IPS-18c (cell line): Measurements from ENCODE around the gene PPP1R2C.

ENCODE experiments used
- H3K4me3 ChIP-seq: 2 replicates; pipeline ENCODE4 v1.7.0; 2013; ENCODE audit warnings: low read depth, mild to moderate bottlenecking, low read length, moderate library complexity; ENCODE audit not compliant: insufficient read depth
- H3K9me3 ChIP-seq: one replicate; pipeline ENCODE4 v1.6.1; 2013; ENCODE audit warnings: mild to moderate bottlenecking, low read length, moderate library complexity; ENCODE audit not compliant: control insufficient read depth, insufficient read depth

PPP1R2C gene

DNA sequence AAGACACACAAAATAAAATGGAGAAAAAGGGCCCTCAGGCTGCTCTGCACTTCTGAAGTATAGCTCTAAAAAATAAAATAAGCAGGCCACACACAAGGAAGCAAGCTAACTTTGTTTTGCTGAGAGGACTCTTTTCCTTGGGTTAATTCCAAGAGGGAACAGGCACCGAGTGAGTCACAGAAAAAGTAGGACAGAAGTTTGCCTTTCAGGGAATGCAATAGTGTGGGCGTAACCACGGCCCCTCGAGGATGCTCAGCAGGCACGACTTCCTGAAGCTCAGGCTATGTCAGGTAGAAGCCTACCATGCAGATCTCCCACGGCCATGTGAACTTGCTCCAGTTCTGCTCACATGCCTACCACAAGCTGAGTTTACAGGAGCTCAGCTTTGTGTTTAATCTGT is 22.1 kb downstream of the PPP1R2C start:
- peaks cover 2% of the 10 kb centered on the region for H3K9me3 ChIP-seq

DNA sequence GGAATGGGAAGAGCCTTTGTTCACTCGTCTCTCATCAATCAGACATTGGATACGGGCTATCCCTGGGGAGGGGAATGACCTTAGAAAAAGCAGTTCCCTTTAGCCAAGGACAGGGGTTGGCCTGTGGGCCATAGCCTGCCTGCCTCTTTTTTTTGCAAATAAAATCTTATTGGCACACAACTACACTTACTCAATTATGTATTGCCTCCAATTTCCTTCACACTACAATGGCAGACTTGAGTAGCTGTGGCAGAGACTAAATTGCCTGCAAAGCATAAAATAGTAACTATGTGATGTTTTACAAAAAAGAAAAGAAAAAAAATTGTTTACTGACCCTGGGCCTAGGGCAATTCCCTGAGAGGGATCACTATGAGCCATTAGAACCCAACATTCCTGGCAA is 23.4 kb downstream of the PPP1R2C start:
- H3K4me3 ChIP-seq, result no peak overlapping the region
- peaks cover 2% of the 10 kb centered on the region for H3K9me3 ChIP-seq

More for the DNA sequence above, 22.1 kb downstream of the PPP1R2C start:
- H3K4me3 ChIP-seq, result no peak overlapping the region

DNA sequence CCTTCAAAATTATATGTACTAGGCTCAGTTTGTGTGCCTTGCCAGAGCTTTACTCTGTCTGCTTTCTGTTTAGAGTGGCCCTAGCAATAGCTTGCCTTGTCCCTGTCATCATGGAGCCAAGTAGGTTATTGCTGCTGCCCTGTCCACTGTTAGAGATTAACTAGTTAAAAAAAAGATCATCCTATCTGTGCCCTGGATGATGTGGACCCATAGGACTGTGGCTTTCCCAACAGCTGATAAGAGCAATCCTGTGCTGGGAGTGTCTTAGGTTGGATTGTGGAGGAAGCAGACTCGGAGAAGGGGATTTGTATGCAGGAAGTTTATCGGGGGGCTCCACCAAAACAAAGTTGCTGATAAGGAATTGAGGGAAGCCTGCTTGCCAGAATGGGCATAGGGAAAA is 23.8 kb downstream of the PPP1R2C start:
- peaks cover 2% of the 10 kb centered on the region for H3K9me3 ChIP-seq
- H3K4me3 ChIP-seq, result no peak overlapping the region

DNA sequence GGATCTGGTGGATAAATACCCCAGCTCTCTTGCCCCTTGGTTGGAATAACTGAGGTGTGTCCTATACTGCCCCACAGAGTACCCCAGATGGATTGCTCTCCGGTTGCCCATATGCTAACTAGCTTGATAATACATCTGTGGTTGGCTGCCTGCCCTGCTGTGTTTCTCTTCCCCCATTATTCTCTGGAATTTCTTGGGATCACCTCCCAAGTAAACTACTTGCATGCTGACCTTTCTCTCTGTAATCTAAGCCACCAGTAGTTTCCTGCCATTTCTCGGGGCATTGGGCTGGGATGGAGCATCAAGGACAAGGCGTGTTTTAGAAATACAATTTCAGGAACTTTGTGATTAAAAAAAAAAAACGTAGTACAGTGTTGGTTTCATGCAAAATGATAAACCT is 25.2 kb downstream of the PPP1R2C start:
- H3K4me3 ChIP-seq, result no peak overlapping the region
- no peaks in the 10 kb centered on the region for H3K9me3 ChIP-seq

DNA sequence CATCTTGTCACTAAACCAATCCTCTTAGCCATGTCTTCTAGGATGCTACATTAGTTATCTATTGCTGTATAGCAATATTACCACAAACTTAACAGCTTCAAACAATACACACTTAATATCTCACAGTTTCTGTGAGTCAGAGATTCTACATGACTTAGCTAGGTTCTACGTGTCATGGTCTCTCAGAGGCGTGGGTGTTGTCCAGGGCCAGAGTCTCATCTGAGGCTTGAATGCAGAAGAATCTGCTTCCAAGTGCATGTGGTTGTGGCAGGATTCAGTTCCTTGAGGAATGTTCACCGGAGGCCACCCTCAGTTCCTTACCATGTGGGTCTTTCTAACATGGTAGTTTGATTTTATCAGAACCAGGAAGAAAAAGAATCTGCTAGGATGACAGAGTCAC is 26.4 kb downstream of the PPP1R2C start:
- Histone ChIP-seq H3K9me3 (no peaks in the 10 kb centered on the region), H3K4me3 (no peak overlapping the region)

DNA sequence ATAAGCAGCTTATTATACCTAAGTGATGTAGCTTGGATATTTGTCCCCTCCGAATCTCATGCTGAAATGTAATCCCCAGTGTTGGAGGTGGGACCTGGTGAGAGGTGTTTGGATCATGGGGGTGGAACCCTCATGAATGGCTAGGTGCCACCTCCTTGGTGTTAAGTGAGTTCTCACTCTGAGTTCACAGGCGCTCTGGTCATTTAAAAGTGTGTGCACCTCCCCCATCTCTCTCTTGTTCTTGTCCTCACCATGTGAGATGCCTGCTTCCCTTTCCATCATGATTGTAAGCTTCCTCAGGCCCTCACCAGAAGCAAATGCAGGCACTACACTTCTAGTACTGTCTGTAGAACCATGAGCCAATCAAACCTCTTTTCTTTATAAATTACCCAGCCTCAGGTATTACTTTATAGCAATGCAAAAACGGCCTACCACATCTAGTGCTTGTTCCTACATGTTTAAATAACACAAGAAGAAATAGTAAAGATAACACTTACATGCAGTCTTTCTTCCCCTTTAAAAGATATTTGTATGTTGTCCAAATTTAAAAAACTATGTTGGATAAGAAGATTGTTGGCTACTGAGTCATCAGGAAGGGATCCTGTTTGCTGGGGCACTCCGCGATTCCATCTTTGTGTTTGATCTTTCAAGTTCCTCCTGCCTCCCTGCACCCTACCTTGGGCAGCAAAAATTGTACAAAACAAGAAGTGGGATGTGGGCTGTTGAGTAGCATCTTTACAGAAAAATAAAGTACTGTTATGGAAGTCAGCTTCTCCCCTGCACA is 29.7 kb downstream of the PPP1R2C start:
- H3K4me3 ChIP-seq, result no peak overlapping the region
- no peaks in the 10 kb centered on the region for H3K9me3 ChIP-seq

DNA sequence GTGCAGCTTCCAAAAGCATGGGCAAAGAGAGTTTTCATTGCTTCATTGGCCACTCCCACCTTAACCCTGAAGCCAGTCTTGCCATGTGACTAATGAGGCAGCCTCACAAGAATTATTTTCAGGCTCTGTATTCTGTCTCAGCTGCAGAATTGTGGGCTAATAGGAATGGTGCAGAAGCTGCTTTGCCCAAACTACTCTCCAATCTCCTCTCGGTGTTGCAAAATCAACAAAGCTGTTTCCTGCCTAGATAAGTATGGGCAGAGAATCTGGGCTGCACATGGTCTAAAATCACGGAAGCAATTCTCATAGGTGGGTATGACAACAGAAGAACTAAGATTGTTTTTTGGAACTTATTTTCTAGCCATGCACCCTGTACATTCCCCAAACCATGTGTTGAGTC is 31.4 kb downstream of the PPP1R2C start:
- no peaks in the 10 kb centered on the region for H3K9me3 ChIP-seq
- H3K4me3 ChIP-seq, result no peak overlapping the region

DNA sequence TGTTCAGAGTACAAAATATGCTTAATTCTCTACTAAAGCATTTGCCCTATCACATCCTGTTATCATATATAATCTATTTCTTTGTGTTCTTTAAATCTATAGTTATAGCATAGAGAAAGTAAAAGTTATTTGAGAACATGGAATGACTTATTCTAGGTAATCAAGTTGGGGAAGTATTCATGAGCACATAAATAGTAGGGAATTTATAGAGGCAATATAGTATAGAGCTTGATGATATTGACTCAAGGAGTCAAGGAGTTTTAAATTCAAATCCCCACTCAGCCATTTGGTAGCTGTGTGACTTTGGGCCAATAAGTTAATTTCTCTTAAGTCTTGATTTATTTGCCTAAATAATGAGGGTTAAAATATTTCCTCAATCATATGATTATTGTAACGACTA is 37.5 kb downstream of the PPP1R2C start:
- H3K4me3 ChIP-seq, result no peak overlapping the region

DNA sequence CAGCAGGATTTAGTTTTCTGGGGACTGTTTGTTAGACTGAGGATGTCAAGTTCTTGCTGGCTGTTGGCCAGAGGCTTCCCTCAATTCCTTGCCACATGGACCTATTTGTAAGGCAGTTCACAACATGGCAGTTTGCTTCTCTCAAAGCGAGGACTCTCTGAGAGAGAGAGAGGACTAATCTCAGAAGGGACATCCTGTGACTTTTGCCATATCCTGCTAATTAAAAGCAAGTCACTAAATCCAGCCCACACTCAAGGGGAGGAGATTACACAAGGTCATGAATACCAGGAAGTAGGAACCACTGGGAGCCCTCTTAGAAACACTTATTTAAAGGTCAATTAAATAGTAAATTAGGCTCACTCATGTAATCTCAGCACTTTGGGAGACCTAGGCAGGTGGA is 38.2 kb downstream of the PPP1R2C start:
- Histone ChIP-seq H3K9me3 (no peaks in the 10 kb centered on the region), H3K4me3 (no peak overlapping the region)

More for the DNA sequence above, 37.5 kb downstream of the PPP1R2C start:
- H3K9me3 ChIP-seq, result no peaks in the 10 kb centered on the region

DNA sequence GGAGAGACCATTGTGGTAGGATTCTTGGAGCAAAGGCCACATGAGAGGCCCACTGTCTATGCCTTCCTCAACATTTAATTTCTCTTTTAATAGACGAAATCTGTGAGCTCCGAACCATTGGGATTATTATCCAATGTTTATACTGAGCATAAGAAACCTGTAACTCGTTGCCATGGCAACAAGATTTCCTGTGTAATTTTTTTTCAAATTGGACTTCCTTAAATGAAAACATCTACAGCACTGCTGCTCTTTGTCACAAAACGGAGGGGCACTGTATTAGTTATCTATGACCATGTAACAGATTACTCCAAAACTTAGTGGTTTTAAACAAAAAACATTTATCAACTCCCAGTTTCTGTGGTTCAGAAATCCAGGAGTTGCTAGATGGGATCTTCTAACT is 38.7 kb downstream of the PPP1R2C start:
- Histone ChIP-seq H3K4me3 (no peak overlapping the region), H3K9me3 (no peaks in the 10 kb centered on the region)

DNA sequence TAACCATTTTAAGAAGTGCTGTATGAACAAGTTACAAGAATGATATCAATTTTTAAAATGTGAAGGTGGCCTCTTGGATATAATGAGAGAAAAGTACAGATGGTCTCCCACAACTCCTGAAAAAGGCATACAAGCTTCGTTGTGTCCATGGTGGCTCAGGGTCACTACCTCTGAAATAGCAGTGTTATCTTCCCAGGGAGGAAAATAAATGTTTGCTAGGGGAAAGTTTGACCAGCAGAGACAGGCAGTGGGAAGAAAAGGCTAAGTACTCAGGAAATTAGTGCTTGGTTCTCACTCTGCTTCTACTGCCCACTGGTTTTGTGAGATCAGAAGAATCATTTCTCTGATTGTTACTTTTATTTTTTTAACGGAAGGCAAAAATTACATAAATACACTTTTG is 39.4 kb downstream of the PPP1R2C start:
- H3K9me3 ChIP-seq, result no peaks in the 10 kb centered on the region
- H3K4me3 ChIP-seq, result no peak overlapping the region

DNA sequence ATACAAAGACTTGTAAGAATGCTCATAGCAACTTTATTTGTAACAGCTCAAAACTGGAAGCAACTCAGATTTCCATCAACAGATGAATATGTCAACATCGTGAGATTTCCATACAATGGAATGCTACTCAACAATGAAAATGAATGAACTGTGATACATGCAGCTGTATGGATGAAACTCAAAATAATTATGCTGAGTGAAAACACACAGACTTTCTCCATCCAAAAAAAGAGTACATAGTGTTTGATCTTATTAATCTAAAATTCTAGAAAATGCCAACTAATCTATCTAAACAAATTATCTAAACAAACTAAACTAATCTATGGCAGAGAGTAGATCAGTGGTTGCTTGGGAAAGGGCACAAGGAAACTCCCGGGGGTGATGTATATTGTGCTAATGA is 42.7 kb downstream of the PPP1R2C start:
- no peak overlapping the region for H3K4me3 ChIP-seq
- H3K9me3 ChIP-seq, result no peaks in the 10 kb centered on the region

DNA sequence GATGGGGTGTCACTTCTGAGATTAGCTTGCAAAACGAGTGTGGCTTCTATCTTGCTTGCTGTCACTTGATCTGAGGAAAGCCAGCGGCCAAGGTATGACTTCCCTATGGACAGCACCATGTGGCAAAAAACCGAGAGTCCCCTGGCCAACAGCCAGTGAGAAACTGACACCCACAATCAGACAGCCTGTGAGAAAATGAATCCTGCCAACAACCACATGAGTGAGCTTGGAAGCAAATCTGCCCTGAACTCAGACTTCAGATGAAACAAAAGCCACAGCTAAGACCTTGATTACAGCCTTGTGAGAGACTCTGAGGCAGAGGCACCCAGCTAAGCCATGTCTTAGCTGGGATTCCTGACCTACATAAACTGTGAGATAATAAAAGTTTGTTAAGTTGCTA is 45.5 kb downstream of the PPP1R2C start:
- no peak overlapping the region for H3K4me3 ChIP-seq

More for the DNA sequence above, 45.5 kb downstream of the PPP1R2C start:
- H3K9me3 ChIP-seq, result no peaks in the 10 kb centered on the region
